Left lung (tissue), 10 donors: ENCODE measurements around the gene PLXNB1. TPM values are rescaled to one million over a fixed set of nuclear protein-coding genes. Genes with fewer than 3 reads are reported as not detected.
A peak's percentile ranks its signal among the peaks of the same experiment; 100 is the strongest.

Experiments
- ATAC-seq: fragments of 200-7000 bp; cut with Tn5 transposase; one replicate; pipeline ENCODE4 v1.9.1; 2020; ENCODE audit warnings: moderate library complexity
- DNase-seq, 4 donors: peaks; one replicate each; pipeline ENCODE4 v3.0.0-alpha.2; 2013 to 2020
- H3K27ac ChIP-seq, 2 donors: fragments of 200-600 bp; sonication (generic) in 1 of 2; one replicate each; pipeline versions ENCODE4 v1.5.0 to v1.8.0; 2020 to 2021
- H3K27me3 ChIP-seq, 2 donors: fragments of 200-600 bp; sonication (generic) in 1 of 2; one replicate each; pipeline versions ENCODE4 v1.5.0 to v1.8.0; 2020 to 2021
- H3K36me3 ChIP-seq, 2 donors: fragments of 200-600 bp; sonication (generic) in 1 of 2; one replicate each; pipeline versions ENCODE4 v1.5.0 to v1.8.0; 2020 to 2021
- H3K4me1 ChIP-seq, 2 donors: fragments of 200-600 bp; one replicate each; pipeline ENCODE4 v1.8.0; 2021
- H3K4me3 ChIP-seq, 2 donors: fragments of 200-600 bp; sonication (generic) in 1 of 2; one replicate each; pipeline versions ENCODE4 v1.5.0 to v1.8.0; 2020 to 2021; ENCODE audit warnings: mild to moderate bottlenecking in 1 of 2
- H3K9me3 ChIP-seq, 2 donors: fragments of 200-600 bp; sonication (generic) in 1 of 2; one replicate each; pipeline versions ENCODE4 v1.5.0 to v1.8.0; 2020 to 2021
- CTCF ChIP-seq, 2 donors: fragments of 200-600 bp; sonication (generic) in 1 of 2; IDR thresholded peaks; one replicate each; pipeline versions ENCODE4 v1.5.0 to v1.8.0; 2021; ENCODE audit warnings: antibody characterized with exemption in 2 of 2
- intact Hi-C, 2 donors: fragments of 100-400 bp; cut with DNase I; formaldehyde crosslinking; loops; one replicate each; pipeline versions ENCODE4 v1.11.2 to v1.14.2; 2022
- polyA plus RNA-seq, 6 donors: library from polyadenylated mRNA; unstranded; fragments of 120-200 nt; gene quantifications; one replicate each; pipeline ENCODE4 v1.2.1, GENCODE V29; 2013; ENCODE audit not compliant: insufficient read length in 6 of 6
- total RNA-seq, 2 donors: library from RNA; stranded (reverse); fragmentation: NEBNext Ultra II Directional; extraction: Animal tissue kit (Norgen Biotek cat#: 25700); gene quantifications; one replicate each; pipeline ENCODE4 v1.2.1, GENCODE V29; 2021
- donor health status: DM: no; HTN: yes; CAD: no.
- donor health status: DM: no; HTN: no; CAD: no.

PLXNB1 gene
- total and polyA plus RNA-seq, 8 donors: 65.0 to 161 (median 109) TPM

- DNase-seq (peak in 1 of 4 donors; percentile 32), ATAC-seq (no peak)
- no peaks in the 10 kb centered on the region for H3K9me3 ChIP-seq
- H3K27ac ChIP-seq: no peak overlapping the region
- H3K4me1 ChIP-seq: peaks cover 16 to 31% of the 10 kb centered on the region in 2 donors
- no peak for TF ChIP-seq CTCF (IDR thresholded peaks at IDR 0.05)
- peaks cover 0 to 18% of the 10 kb centered on the region in 2 donors for H3K36me3 ChIP-seq
- no peaks in the 10 kb centered on the region for H3K27me3 ChIP-seq
- no peak overlapping the region for H3K4me3 ChIP-seq
- intact Hi-C loops: loop anchor here in 1 of 2 donors (5.0 kb wide), 2 partner anchors 32 to 162 kb away; no protein-coding TSS in a partner anchor
Observed at GRCh38 chr3:48434591-48435222, 4.8 kb upstream of the PLXNB1 start.

- intact Hi-C loops: no loop called here
- no peaks in the 10 kb centered on the region for H3K9me3 ChIP-seq
- H3K4me3 ChIP-seq: peak overlapping the region in 1 of 2 donors; percentile 4
- H3K36me3 ChIP-seq: peaks cover 0 to 18% of the 10 kb centered on the region in 2 donors
- peaks cover 10 to 27% of the 10 kb centered on the region in 2 donors for H3K4me1 ChIP-seq
- ATAC-seq (peak; percentile 55), DNase-seq (peak in 1 of 4 donors; percentile 68)
- H3K27ac ChIP-seq: peak overlapping the region in 1 of 2 donors; percentile 67
- no peak for TF ChIP-seq CTCF (IDR thresholded peaks at IDR 0.05)
- peaks cover 0 to 6% of the 10 kb centered on the region in 2 donors for H3K27me3 ChIP-seq
Observed at GRCh38 chr3:48433472-48434118, 3.7 kb upstream of the PLXNB1 start.

- intact Hi-C loops: no loop called here
Observed at GRCh38 chr3:48432411-48433371, 2.8 kb upstream of the PLXNB1 start.

GRCh38 chr3:48431224-48432029 lies 1.5 kb upstream of the PLXNB1 start:
- Histone ChIP-seq H3K4me3 (no peak overlapping the region), H3K36me3 (peaks cover 0 to 18% of the 10 kb centered on the region in 2 donors), H3K27ac (no peak overlapping the region), H3K27me3 (peaks cover 0 to 14% of the 10 kb centered on the region in 2 donors), H3K4me1 (peaks cover 26 to 46% of the 10 kb centered on the region in 2 donors), H3K9me3 (no peaks in the 10 kb centered on the region)
- ATAC-seq (no peak), DNase-seq (no peak)
- TF ChIP-seq CTCF (IDR thresholded peaks at IDR 0.05): no peak
- intact Hi-C loops: no loop called here

More at GRCh38 chr3:48432411-48433371, 2.8 kb upstream of the PLXNB1 start:
- ATAC-seq: no peak
- H3K4me3 ChIP-seq: peak overlapping the region in 1 of 2 donors; percentile 4
- peak overlapping the region in 1 of 2 donors; percentile 67 for H3K27ac ChIP-seq
- no peak for TF ChIP-seq CTCF (IDR thresholded peaks at IDR 0.05)
- H3K27me3 ChIP-seq: peaks cover 0 to 14% of the 10 kb centered on the region in 2 donors
- no peaks in the 10 kb centered on the region for H3K9me3 ChIP-seq
- peaks cover 13 to 36% of the 10 kb centered on the region in 2 donors for H3K4me1 ChIP-seq
- H3K36me3 ChIP-seq: peaks cover 0 to 18% of the 10 kb centered on the region in 2 donors
- DNase-seq: peak in 1 of 4 donors; percentile 15
